GDM1 (cell line): ENCODE data around the gene SLC22A5.

Experiments used
- DNase-seq: peaks from one replicate; lab custom pipeline; 2025; lab: John Stamatoyannopoulos, UW

SLC22A5 gene

DNA sequence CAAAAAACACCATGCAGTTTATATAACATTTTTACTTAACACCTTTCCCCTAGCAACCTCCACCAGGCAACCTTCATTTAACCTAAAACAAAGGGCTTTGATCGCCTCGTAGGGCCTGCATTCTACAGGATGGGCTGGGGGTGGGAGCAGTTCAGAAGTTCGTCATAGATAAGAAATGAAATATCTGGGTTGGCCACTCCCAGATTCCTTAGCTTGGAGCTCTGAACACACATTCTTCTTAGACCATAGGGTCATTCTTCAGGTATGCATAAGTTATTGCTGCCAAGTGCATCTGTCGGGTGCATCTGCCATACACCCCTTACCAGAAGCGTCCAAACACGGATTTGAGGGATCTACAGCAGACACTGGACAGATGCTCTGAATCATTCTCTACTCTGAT is 4.3 kb upstream of the SLC22A5 start:
- DNase-seq: no peak

DNA sequence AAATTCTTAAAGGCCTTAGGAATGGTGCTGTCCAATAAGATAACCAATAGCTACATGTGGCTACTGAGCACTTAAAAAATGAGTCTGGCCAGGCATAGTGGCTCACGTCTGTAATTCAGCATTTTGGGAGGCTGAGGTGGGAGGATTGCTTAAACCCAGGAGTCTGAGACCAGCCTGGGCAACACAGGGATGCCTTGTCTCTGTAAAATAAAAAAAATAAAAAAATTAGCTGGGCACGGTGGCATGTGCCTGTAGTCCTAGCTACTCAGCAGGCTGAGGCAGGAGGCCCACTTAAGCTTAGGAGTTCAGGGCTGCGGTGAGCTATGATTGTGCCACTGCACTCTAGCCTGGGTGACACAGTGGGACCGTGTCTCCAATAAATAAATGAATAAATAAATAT is 1.3 kb upstream of the SLC22A5 start:
- DNase-seq: no peak

DNA sequence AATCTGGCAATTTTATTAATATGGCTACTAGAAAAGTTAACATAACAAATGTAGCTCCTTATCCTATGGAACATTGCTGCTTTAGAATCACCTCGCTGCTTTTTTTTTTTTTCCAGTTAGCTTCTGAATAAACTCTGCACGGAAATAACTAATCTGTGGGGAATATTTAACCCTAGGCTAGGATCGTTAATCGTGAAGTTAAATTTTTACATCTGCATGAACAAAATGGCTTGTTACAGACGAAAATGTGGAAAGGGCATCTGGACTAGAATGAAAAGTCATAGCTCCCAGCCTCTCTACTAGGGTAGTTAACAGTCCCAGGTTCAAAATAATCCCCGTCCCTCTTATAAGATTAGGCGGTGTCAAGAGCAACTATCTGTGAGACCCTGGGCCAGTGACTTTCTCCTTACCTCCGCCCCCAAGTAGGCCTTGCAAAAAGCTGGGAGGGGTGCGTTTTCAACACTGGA is 470 bp upstream of the SLC22A5 start:
- DNase-seq: no peak

DNA sequence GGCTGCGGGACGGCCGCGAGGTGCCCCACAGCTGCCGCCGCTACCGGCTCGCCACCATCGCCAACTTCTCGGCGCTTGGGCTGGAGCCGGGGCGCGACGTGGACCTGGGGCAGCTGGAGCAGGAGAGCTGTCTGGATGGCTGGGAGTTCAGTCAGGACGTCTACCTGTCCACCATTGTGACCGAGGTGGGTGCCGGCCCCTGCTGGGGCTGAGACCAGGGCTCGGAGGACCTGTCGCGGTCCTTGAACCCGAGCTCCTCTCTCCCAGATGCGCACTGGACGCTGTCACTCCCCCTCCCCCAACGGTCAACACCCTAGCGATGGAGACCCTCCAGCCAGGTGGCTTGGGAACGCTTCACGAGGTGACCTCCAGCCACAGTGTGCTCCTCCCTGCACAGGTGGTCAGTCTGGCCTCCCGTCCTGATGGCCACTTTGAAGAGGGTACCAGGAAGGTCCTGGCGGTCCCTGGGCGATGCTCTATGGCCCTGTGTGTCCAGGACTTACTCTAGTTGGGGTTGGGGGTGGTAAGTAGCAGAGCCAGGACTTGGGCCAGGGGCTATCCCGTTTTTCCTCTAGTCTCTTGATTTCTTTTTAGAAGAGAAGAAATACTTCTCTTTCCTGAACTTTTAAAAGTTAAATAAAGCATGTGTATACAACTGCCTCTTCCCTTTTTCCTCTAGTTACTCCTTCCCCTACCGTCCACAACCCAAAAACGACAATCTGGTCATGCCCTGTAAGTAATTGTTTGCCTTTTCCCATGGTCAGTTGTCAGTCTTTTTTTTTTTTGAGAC is 866 bp downstream of the SLC22A5 start:
- no peak for DNase-seq

- DNase-seq: no peak
Measured at GRCh38 chr5:132370971-132371602, 1.6 kb downstream of the SLC22A5 start.

- DNase-seq: no peak
Measured at GRCh38 chr5:132371603-132371994, 2.1 kb downstream of the SLC22A5 start.

DNA sequence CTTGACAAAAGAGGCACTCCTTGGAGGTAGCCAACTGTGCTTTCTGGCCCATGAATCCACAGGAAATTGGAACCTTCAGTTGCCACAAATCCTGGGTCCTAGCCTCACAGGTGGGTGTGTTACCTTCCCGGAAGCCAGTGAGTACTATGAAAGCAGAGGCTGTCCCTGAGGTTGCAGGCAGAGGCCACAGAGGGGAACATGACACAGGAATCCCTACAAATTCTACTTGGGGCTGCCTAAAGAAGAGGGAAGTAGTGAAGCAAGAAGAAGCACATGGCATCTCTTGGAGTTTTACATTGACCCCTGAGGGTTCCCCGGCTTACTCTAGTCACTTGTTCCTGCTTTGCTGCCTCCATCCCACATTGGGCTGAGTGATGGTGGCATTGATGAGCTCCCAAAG is 2.6 kb downstream of the SLC22A5 start:
- DNase-seq: peak; percentile 10

DNA sequence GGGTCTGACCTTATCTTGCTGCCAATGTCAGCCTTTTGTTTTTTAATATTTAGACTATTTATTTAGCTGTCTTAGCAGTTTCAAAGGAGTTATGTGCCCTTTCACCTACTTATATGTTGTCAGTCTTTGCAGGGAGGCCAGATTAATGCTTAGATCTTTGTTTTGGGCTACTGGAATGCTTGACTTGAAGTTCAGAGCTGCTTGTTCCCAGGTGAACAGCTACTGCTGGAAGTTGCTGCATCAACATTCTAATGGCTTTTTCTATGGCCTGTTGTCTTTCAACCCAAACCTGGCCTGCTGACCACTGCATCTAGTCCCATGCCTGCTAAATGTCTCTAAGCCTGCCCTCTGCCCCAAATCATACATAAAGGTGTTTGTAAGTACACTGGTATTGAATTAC is 3.0 kb downstream of the SLC22A5 start:
- DNase-seq: no peak

- DNase-seq: no peak
Measured at GRCh38 chr5:132375957-132376356, 6.4 kb downstream of the SLC22A5 start.

GRCh38 chr5:132376694-132377641 is 7.5 kb downstream of the SLC22A5 start:
- DNase-seq: no peak

GRCh38 chr5:132377738-132378137 is 8.2 kb downstream of the SLC22A5 start:
- no peak for DNase-seq

DNA sequence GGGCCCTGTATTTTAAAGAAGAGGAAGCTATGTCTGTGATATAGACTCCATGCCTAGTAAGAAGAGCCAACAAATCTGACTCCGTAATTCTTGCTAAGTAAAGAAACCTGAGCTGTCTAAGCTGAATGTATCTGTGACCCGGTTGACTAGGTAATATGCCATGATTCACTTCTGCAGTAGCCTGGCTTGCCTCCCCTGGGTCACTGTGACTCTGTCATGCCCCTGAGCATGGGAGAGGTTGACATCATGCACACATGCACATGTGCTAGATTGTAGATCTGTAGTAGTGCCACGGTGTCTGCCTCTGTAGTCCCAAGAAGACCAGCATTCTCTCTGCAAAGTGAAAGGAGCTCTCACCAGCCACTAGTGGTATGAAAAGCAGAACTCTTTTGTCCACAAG is 9.1 kb downstream of the SLC22A5 start:
- DNase-seq: no peak

- no peak for DNase-seq
Measured at GRCh38 chr5:132380047-132380446, 10.5 kb downstream of the SLC22A5 start.

DNA sequence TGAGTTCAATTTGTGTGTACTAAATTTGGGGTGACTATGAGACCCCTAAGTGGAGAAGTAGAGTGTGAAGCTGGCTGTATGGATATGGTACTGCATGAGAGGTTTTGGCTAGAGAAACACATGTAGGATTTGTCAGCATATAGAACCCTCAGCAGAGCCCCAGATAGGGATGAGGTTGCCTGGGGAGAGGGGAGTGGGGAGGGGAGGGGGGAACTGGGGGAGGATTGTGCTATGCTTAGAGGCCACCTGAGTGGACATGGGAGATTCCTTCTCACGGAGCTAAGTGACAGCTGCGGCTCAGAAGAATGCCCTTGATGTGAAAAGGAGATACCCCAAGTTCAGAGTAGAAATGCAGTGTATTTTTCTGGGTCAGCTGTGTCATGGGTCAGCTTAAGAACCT is 11.2 kb downstream of the SLC22A5 start:
- no peak for DNase-seq

DNA sequence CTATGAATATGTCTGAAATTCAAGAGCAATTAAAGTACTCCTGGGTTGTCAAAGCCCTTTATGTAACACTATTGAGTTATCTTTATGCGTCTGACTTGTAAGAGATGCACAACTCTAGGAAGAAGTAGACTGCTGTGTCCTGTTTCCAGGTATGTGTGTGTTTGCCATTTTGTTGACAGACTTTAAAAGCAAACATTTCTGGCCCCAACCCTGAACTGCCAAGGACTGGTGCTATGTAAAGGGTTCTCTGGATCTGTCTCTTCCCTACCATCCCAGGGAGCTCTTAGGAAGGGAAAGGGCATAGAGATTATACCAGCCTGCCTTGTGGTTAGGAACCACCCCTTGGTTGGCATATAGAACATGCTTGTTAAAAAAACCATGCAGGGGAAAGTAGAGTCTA is 12.1 kb downstream of the SLC22A5 start:
- no peak for DNase-seq

- no peak for DNase-seq
Measured at GRCh38 chr5:132383261-132383660, 13.8 kb downstream of the SLC22A5 start.

DNA sequence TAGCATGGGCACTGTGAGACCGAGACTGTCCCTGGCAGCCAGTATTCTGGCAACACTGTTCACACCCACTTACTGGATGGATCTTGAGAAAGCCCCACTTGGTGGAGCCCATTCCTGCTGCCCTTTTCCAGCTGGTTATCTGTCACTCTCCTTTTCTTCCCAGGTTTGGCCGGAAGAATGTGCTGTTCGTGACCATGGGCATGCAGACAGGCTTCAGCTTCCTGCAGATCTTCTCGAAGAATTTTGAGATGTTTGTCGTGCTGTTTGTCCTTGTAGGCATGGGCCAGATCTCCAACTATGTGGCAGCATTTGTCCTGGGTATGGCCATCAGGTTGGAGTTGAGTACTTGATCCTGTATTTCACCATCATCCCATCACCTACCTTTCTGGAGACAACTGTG is 14.5 kb downstream of the SLC22A5 start:
- no peak for DNase-seq

DNA sequence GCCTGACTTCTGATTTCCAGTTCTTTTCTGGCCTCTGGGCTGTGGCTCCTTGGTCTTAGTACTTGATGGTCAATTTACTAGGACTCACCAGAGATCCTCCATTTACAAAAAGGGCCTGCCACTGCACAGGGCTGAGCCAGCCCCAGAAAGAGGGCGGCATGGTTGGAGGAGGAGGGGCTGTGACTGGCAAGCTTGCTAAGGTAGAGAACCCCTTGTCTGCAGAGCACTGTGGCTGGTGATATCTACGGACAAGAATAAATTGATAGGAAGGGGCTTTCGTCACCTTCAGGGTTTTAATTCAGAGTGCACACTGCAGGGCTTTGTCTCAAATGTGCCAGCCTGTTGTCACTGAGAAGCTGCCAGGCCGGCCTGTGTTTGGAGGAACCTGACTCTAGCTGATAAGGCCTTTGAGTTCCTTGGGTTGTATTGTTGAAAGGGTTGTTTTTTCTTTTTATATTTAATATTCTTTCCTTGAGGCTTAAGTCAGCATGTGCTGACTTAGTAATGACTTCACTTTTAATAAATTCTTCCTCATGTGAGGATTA is 15.1 kb downstream of the SLC22A5 start:
- no peak for DNase-seq

DNA sequence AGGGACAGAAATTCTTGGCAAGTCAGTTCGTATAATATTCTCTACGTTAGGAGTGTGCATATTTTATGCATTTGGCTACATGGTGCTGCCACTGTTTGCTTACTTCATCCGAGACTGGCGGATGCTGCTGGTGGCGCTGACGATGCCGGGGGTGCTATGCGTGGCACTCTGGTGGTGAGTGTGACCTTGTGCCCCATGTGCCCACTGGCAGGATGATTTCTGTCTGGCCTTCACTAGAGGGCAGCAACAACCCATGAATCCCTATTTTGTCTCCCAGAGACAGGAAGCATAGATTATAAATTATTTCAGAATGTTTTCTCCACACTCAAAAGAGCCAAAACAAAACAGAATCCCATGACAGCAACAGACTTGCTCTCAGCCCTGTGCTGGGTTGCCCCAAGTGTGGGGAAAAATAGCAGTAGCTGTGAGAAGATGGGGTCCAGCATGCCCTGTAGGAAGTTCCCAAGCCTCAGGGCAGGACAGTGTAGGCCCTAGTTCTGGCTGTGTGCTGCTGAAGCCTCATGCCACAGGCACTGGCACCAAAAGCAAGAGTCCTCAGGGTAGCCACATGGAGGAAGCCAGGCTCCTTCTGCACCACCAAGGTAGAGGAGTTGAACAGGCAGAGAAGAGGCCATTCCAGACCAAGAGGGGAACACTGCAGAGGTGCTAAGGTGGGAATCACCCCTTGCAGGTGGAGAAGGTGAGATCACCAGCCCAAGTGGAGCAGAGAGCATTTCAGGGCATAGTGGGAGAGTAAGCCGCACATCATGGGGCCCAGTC is 16.0 kb downstream of the SLC22A5 start:
- peak; percentile 51 for DNase-seq

- DNase-seq: peak; percentile 67
Measured at GRCh38 chr5:132386644-132387286, 17.3 kb downstream of the SLC22A5 start.

DNA sequence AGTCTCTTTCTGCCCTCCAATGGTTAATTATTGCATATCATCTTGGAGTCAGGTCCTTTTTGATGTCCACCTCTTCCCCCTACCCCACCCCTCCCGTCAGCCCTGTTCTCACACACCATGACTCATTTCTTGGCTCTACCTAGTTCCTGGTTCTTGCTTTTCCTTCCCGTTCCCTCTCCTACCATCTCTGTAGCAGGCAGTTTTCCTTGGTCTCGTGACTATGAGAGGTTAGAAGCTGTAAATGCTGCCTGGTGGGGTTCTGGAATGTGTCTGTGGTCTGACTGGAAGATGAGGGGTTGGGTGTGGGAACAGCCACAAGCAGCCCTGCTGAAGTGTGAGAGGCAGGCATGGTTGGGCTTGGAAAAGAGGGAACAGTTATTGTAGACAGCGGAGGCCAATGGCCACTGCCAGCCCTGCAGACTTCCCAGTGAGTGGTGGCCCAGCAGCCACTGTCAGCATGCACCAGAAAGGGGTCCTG is 18.2 kb downstream of the SLC22A5 start:
- peak; percentile 30 for DNase-seq
